IPS-NIHi11 (cell line): ENCODE data around the gene CNN1.

Source experiments
- DNase-seq: peaks from one replicate; pipeline ENCODE4 v3.0.0; 2012; ENCODE audit warnings: mixed read lengths, low spot score

CNN1 gene

GRCh38 chr19:11538232-11539036, at the start of gene CNN1:
Gene CNN1 (plus strand): TSS chr19:11538851. CDS start chr19:11538928, 77 bp downstream.
- DNase-seq: peak; percentile 85

DNA sequence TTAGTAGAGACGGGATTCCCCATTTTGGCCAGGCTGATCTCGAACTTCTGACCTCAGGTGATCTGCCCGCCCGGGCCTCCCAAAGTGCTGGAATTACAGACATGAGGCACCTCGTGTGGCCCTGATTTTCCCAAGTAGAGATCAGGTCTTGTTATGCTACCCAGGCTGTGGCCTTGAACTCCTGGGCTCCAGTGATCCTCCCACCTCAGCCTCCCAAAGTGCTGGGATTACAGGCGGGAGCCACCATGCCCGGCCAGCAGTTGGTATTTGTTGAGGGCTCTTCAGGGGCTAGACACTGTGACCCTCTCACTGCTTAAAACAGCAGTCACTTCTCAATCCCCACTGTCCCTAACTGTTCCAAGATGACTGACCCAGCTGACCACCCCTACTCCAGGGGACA, 49.3 kb upstream of the CNN1 start:
- DNase-seq: no peak

GRCh38 chr19:11494634-11495285, 43.9 kb upstream of the CNN1 start:
- DNase-seq: no peak

- DNase-seq: no peak
Observed at GRCh38 chr19:11495481-11495880, 43.2 kb upstream of the CNN1 start.

- no peak for DNase-seq
Observed at GRCh38 chr19:11495885-11496284, 42.8 kb upstream of the CNN1 start.

DNA sequence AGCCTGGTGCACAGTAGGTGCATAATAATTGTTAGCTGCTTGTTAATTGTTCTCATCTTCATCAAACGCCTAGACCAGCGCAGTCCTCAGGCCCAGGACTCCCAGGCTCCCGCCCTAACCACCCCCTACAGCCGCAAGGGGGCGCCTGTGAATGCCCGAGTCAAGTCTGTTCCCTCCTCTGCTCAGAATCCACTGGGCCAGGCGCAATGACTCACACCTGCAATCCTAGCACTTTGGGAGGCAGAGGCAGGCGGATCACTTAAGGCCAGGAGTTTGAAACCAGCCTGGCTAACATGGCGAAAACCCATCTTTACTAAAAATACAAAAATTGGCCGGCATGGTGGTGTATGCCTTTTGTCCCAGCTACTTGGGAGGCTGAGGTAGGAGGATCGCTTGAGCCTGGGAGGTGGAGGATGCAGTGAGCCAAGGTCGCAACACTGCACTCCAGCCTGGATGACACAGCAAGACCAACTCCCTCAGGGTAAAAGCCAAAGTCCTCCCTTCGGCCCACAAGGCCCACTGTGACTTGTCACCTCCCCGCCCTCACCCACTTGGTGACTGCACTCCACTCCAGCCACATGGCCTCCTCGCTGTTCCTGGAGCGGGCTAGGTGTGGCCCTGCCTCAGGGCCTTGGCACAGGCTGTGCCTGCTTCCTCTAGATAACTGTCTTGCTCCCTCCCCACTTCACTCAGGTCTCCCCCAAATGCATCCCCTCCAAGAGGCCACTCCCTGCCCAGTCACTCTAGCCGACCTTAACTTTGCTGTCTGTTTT, 42.1 kb upstream of the CNN1 start:
- peak; percentile 89 for DNase-seq

GRCh38 chr19:11499220-11499726, 39.4 kb upstream of the CNN1 start:
- no peak for DNase-seq

- no peak for DNase-seq
Observed at GRCh38 chr19:11499890-11500420, 38.7 kb upstream of the CNN1 start.

- no peak for DNase-seq
Observed at GRCh38 chr19:11504502-11505031, 34.1 kb upstream of the CNN1 start.

- peak; percentile 100 for DNase-seq
Observed at GRCh38 chr19:11505032-11505503, 33.6 kb upstream of the CNN1 start.

DNA sequence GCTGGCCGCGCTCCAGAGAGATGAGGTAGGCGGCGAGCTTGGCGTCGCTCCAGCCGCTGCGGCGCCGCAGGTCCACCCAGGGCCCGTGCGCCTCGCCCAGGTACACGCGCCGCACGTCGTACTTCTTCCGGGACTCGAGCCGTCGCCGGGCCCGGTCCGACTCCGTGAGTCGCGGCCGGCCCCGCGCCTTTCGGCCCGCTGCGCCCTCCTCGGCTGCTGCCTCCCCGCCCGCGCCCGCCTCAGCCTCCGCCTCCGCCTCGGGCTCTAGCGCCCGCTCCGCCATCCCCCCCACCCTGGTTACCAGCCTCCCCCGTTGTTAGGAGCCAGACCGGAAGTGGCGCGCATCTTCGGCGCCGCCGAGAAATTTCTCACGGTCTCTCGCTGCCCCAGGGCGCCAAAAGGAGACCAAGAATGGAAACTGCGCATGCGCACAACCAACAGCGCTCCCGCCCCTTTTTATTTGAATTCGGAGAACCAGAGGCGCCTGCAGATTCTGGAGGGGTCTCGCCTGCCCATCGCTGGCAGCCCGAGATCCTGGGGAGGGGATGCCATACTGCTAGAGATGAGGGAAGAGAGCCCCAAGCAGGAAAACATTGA, 33.0 kb upstream of the CNN1 start, which contains the start of gene ZNF653:
Gene ZNF653, minus strand, starts transcription at position 336 of the 597 bp plus-strand sequence. Its CDS starts 53 bp downstream, at position 283.
- peak; percentile 96 for DNase-seq

- no peak for DNase-seq
Observed at GRCh38 chr19:11506101-11506555, 32.5 kb upstream of the CNN1 start.

GRCh38 chr19:11506967-11507366, 31.7 kb upstream of the CNN1 start:
- DNase-seq: no peak

- DNase-seq: no peak
Observed at GRCh38 chr19:11507370-11508078, 31.1 kb upstream of the CNN1 start.

GRCh38 chr19:11510444-11510843, 28.2 kb upstream of the CNN1 start:
- DNase-seq: no peak

DNA sequence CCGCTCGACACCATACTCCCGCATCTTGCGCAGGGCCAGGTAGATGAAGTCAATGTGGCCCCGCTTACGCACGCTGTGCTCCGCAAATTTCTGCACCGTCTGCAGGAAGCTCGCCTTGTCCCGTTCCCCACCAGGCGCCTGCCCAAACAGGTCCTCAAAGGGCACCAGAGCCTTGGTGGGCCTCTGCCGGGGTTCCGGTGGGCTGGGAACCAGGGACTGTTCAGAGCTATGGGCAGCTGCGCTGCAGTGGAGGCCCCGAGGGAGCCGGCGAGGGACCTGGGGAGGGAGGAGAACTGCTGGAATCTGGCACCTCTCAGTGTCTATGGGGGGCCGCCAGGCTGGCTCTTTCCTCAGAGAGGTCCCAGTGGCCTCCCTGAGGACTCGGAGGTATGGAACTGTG, 24.7 kb upstream of the CNN1 start:
- no peak for DNase-seq

- no peak for DNase-seq
Observed at GRCh38 chr19:11519138-11519537, 19.5 kb upstream of the CNN1 start.

- DNase-seq: peak; percentile 90
Observed at GRCh38 chr19:11528551-11529341, 9.9 kb upstream of the CNN1 start, which contains the start of gene ECSIT. Gene ECSIT (minus strand): TSS chr19:11529134. CDS start chr19:11519170, 9,964 bp downstream.

- DNase-seq: peak; percentile 89
Observed at GRCh38 chr19:11530432-11530831, 8.2 kb upstream of the CNN1 start.

DNA sequence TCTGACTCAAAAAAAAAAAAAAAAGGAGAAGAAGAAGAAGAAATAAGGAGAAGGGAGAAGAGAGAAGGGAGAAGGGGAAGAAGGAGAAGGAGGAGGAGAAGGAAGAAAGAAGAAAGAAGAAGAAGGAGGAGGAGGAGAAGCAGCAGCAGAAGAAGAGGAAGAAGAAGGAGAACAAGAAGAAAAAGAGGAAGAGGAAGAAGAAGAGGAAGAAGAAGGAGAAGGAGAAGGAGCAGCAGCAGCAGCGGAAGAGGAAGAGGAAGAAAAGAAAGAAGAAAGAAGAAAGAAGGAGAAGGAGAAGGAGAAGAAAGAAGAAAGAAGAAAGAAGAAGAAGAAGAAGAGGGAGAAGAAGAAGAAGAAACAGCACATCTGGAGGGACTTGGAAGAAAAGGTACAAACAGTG, 4.1 kb upstream of the CNN1 start:
- DNase-seq: no peak
